Measurements from ENCODE around the gene SUSD1.

Gene SUSD1

GRCh38 chr9:112032743-112033142 lies 142.4 kb downstream of the SUSD1 start:
- H3K9me3 ChIP-seq (ENCODE audit: insufficient read depth, low read depth, low read length), result no peaks in the 10 kb centered on the region
- no peaks in the 10 kb centered on the region for H3K27me3 ChIP-seq (ENCODE audit: insufficient read depth, low read length)
- no peaks in the 10 kb centered on the region for H3K36me3 ChIP-seq (ENCODE audit: insufficient read depth, low read depth, low read length)
- no peak overlapping the region for H3K4me3 ChIP-seq (ENCODE audit: low read length)
- H3K9ac ChIP-seq (ENCODE audit: low read depth, low read length), result no peak overlapping the region
- H3K27ac ChIP-seq (ENCODE audit: low read length), result no peak overlapping the region
- H3K4me1 ChIP-seq (ENCODE audit: insufficient read depth, low read length), result peaks cover 8% of the 10 kb centered on the region; the same call in 1 of the 2 replicates

DNA sequence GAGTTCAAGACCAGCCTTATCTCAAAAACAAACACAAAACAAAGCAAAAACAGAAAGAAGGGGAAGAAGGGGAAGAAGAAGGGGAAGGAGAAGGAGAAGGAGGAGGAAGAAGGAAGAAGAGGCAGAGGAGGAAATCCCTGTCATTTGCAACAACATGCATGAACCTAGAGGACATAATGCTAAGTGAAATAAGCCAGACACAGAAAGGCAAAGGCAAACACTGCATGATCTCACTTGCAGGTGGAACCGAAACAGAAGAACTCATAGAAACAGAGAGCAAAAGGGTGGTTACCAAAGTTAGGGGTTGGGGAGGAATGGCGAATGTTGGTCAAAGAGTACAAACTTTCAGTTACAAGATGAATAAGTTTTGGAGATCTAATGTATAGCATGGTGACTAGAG lies 143.1 kb downstream of the SUSD1 start:
- Histone ChIP-seq H3K4me1 (ENCODE audit: insufficient read depth, low read length) (peaks cover 8% of the 10 kb centered on the region; the same call in 1 of the 2 replicates), H3K9me3 (ENCODE audit: insufficient read depth, low read depth, low read length) (no peaks in the 10 kb centered on the region), H3K27me3 (ENCODE audit: insufficient read depth, low read length) (no peaks in the 10 kb centered on the region), H3K27ac (ENCODE audit: low read length) (no peak overlapping the region), H3K4me3 (ENCODE audit: low read length) (no peak overlapping the region), H3K9ac (ENCODE audit: low read depth, low read length) (no peak overlapping the region), H3K36me3 (ENCODE audit: insufficient read depth, low read depth, low read length) (no peaks in the 10 kb centered on the region)

GRCh38 chr9:112031400-112031799 lies 143.7 kb downstream of the SUSD1 start:
- H3K4me1 ChIP-seq (ENCODE audit: insufficient read depth, low read length), result peaks cover 8% of the 10 kb centered on the region; the same call in 1 of the 2 replicates
- no peak overlapping the region for H3K27ac ChIP-seq (ENCODE audit: low read length)
- no peak overlapping the region for H3K9ac ChIP-seq (ENCODE audit: low read depth, low read length)
- no peaks in the 10 kb centered on the region for H3K27me3 ChIP-seq (ENCODE audit: insufficient read depth, low read length)
- H3K4me3 ChIP-seq (ENCODE audit: low read length), result no peak overlapping the region
- no peaks in the 10 kb centered on the region for H3K36me3 ChIP-seq (ENCODE audit: insufficient read depth, low read depth, low read length)
- H3K9me3 ChIP-seq (ENCODE audit: insufficient read depth, low read depth, low read length), result no peaks in the 10 kb centered on the region

DNA sequence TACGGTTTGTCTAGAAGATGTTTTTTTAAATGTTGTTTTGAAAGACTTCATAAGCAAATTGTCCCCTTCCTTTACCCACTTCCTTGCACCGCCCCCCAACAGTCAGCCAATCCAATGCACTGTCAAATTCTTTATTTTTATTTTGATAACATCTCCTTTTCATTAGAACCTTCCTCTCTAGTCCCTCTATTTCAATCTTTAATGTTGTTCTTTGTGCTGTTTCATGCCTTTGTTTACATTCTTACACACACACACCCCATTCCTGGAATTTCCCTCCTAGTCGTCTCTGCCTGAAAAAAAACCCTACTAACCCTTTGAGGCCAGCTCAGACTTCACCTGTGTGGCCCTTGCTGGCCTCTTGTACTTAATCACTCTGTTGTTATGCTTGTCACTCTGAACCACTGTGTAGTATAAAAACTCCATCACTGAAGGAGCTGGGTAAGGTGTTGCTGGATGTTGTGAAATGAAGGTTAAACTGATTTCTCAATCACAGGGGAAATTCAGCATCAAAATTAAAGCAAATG lies 145.1 kb downstream of the SUSD1 start:
- H3K4me1 ChIP-seq (ENCODE audit: insufficient read depth, low read length), result peaks cover 8% of the 10 kb centered on the region; the same call in 1 of the 2 replicates
- H3K27me3 ChIP-seq (ENCODE audit: insufficient read depth, low read length), result no peaks in the 10 kb centered on the region
- no peak overlapping the region for H3K27ac ChIP-seq (ENCODE audit: low read length)
- H3K9ac ChIP-seq (ENCODE audit: low read depth, low read length), result no peak overlapping the region
- H3K9me3 ChIP-seq (ENCODE audit: insufficient read depth, low read depth, low read length), result no peaks in the 10 kb centered on the region
- no peaks in the 10 kb centered on the region for H3K36me3 ChIP-seq (ENCODE audit: insufficient read depth, low read depth, low read length)
- H3K4me3 ChIP-seq (ENCODE audit: low read length), result no peak overlapping the region

DNA sequence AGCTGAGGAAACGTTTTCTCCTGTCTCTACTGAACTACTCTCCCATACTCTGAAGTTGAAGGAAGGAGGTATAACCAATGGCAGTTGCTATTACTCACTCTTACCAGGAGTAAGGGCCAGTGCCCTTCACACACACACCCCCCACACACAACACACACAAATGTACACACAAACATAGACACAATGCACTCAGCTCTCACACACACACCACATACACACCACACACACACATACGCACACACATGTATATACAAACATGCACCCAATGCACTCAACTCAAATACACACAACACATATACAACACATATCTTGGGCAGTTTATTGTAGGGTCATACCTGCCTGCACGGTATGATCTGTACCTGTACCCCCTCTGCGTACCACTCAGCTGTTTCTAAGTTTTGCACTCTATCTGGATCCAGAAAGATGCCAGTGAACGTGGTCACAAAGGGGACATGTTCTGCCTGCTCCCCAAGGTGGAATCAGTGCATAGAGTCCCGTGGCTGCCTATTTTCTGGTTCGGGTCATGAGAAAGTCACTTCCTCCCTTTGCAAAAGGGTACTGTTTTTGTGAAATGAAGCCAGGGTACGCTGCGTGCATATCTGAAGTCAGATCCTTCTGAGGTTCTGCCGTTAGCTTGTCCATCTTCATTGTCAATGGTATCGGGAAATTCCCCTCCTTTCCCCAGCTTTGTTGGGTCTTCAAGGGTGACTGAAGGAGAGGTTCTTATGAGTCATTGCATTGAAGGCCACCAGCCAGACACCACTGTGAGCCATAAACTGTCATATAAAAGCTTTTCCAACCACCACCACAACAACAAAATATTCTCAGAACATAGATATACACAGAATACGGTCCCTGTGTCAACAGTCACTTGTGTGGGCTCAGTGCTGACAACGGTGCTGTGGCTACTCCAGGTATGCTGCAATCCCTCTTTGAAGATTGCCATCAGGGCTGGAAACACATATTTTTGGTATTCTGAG lies 146.6 kb downstream of the SUSD1 start:
- Histone ChIP-seq H3K9me3 (ENCODE audit: insufficient read depth, low read depth, low read length) (no peaks in the 10 kb centered on the region), H3K36me3 (ENCODE audit: insufficient read depth, low read depth, low read length) (no peaks in the 10 kb centered on the region), H3K4me1 (ENCODE audit: insufficient read depth, low read length) (peaks cover 8% of the 10 kb centered on the region; the same call in 1 of the 2 replicates), H3K4me3 (ENCODE audit: low read length) (no peak overlapping the region), H3K9ac (ENCODE audit: low read depth, low read length) (no peak overlapping the region), H3K27ac (ENCODE audit: low read length) (no peak overlapping the region), H3K27me3 (ENCODE audit: insufficient read depth, low read length) (no peaks in the 10 kb centered on the region)

GRCh38 chr9:112025850-112026249 lies 149.2 kb downstream of the SUSD1 start:
- Histone ChIP-seq H3K9me3 (ENCODE audit: insufficient read depth, low read depth, low read length) (no peaks in the 10 kb centered on the region), H3K4me3 (ENCODE audit: low read length) (no peak overlapping the region), H3K27me3 (ENCODE audit: insufficient read depth, low read length) (no peaks in the 10 kb centered on the region), H3K4me1 (ENCODE audit: insufficient read depth, low read length) (peaks cover 8% of the 10 kb centered on the region; the same call in 1 of the 2 replicates), H3K9ac (ENCODE audit: low read depth, low read length) (no peak overlapping the region), H3K36me3 (ENCODE audit: insufficient read depth, low read depth, low read length) (no peaks in the 10 kb centered on the region), H3K27ac (ENCODE audit: low read length) (no peak overlapping the region)

- Histone ChIP-seq H3K9me3 (ENCODE audit: insufficient read depth, low read depth, low read length) (no peaks in the 10 kb centered on the region), H3K4me3 (ENCODE audit: low read length) (no peak overlapping the region), H3K27me3 (ENCODE audit: insufficient read depth, low read length) (no peaks in the 10 kb centered on the region), H3K36me3 (ENCODE audit: insufficient read depth, low read depth, low read length) (no peaks in the 10 kb centered on the region), H3K27ac (ENCODE audit: low read length) (no peak overlapping the region), H3K4me1 (ENCODE audit: insufficient read depth, low read length) (no peaks in the 10 kb centered on the region), H3K9ac (ENCODE audit: low read depth, low read length) (no peak overlapping the region)
Observed at GRCh38 chr9:112021742-112022141, 153.4 kb downstream of the SUSD1 start.

- H3K27ac ChIP-seq (ENCODE audit: low read length), result no peak overlapping the region
- H3K9me3 ChIP-seq (ENCODE audit: insufficient read depth, low read depth, low read length), result no peaks in the 10 kb centered on the region
- no peaks in the 10 kb centered on the region for H3K27me3 ChIP-seq (ENCODE audit: insufficient read depth, low read length)
- no peaks in the 10 kb centered on the region for H3K36me3 ChIP-seq (ENCODE audit: insufficient read depth, low read depth, low read length)
- no peaks in the 10 kb centered on the region for H3K4me1 ChIP-seq (ENCODE audit: insufficient read depth, low read length)
- no peak overlapping the region for H3K9ac ChIP-seq (ENCODE audit: low read depth, low read length)
- H3K4me3 ChIP-seq (ENCODE audit: low read length), result no peak overlapping the region
Observed at GRCh38 chr9:112020680-112021596, 154.2 kb downstream of the SUSD1 start.

- Histone ChIP-seq H3K9ac (ENCODE audit: low read depth, low read length) (no peak overlapping the region), H3K4me3 (ENCODE audit: low read length) (no peak overlapping the region), H3K9me3 (ENCODE audit: insufficient read depth, low read depth, low read length) (no peaks in the 10 kb centered on the region), H3K36me3 (ENCODE audit: insufficient read depth, low read depth, low read length) (no peaks in the 10 kb centered on the region), H3K4me1 (ENCODE audit: insufficient read depth, low read length) (no peaks in the 10 kb centered on the region), H3K27me3 (ENCODE audit: insufficient read depth, low read length) (no peaks in the 10 kb centered on the region), H3K27ac (ENCODE audit: low read length) (no peak overlapping the region)
Observed at GRCh38 chr9:112017878-112018277, 157.2 kb downstream of the SUSD1 start.

GRCh38 chr9:112015736-112016135 lies 159.4 kb downstream of the SUSD1 start:
- H3K9me3 ChIP-seq (ENCODE audit: insufficient read depth, low read depth, low read length), result no peaks in the 10 kb centered on the region
- no peak overlapping the region for H3K27ac ChIP-seq (ENCODE audit: low read length)
- no peak overlapping the region for H3K9ac ChIP-seq (ENCODE audit: low read depth, low read length)

DNA sequence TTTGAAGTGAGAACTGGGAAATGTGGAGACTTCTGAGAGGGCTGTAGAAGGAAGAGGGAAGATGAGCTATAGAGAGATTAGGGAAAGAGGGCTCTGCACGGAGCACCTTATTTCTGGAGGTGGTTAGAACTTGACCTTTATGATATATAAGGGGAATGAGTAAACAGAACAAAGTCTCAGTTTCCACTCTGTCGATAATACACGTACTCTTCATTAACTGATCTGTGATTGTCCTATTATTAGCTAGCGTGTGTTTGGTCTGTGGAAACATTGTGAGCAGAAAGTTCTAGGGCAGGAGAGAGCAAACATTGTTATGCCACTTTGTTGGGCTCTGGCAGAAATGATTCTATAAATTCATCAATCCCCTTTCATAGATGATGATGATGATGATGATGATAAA lies 159.9 kb downstream of the SUSD1 start:
- Histone ChIP-seq H3K27ac (ENCODE audit: low read length) (no peak overlapping the region), H3K9ac (ENCODE audit: low read depth, low read length) (no peak overlapping the region), H3K4me3 (ENCODE audit: low read length) (no peak overlapping the region), H3K36me3 (ENCODE audit: insufficient read depth, low read depth, low read length) (no peaks in the 10 kb centered on the region), H3K4me1 (ENCODE audit: insufficient read depth, low read length) (no peaks in the 10 kb centered on the region), H3K9me3 (ENCODE audit: insufficient read depth, low read depth, low read length) (no peaks in the 10 kb centered on the region), H3K27me3 (ENCODE audit: insufficient read depth, low read length) (no peaks in the 10 kb centered on the region)

More at GRCh38 chr9:112015736-112016135, 159.4 kb downstream of the SUSD1 start:
- Histone ChIP-seq H3K4me3 (ENCODE audit: low read length) (no peak overlapping the region), H3K4me1 (ENCODE audit: insufficient read depth, low read length) (no peaks in the 10 kb centered on the region), H3K36me3 (ENCODE audit: insufficient read depth, low read depth, low read length) (no peaks in the 10 kb centered on the region), H3K27me3 (ENCODE audit: insufficient read depth, low read length) (no peaks in the 10 kb centered on the region)
